ENCODE results near the gene ANXA11. TPM values are rescaled to one million over a fixed set of nuclear protein-coding genes. Genes with fewer than 3 reads are reported as not detected.

Gene ANXA11
- total and polyA plus RNA-seq, 9 of the 15 experiments (the other 6 are each of a cell fraction or from before 2014, with no cell fraction given): 43.6 to 212 (median 109) TPM

GRCh38 chr10:80187465-80188409 lies 17.6 kb downstream of the ANXA11 start (continued):
- TF ChIP-seq MCM2 (IDR thresholded peaks at IDR 0.05; ENCODE audit: low read depth) (no peak), ELF4 (CRISPR knock-in tag; IDR thresholded peaks at IDR 0.05) (peak; percentile 90), ZNF518B (CRISPR knock-in tag; IDR thresholded peaks at IDR 0.05) (no peak), CTCFL (IDR thresholded peaks at IDR 0.05; ENCODE audit: borderline replicate concordance, insufficient read depth, low read depth, low read length, poor library complexity, severe bottlenecking) (no peak), JUND (IDR thresholded peaks at IDR 0.05; ENCODE audit: borderline replicate concordance, low read depth, low read length) (peak; percentile 66), JUND (tag; IDR thresholded peaks at IDR 0.05; ENCODE audit: borderline replicate concordance, low read depth, low read length) (peak; percentile 64; the same call in 1 of the 3 replicates), ZNF280B (CRISPR knock-in tag; IDR thresholded peaks at IDR 0.05) (no peak), ETV5 (CRISPR knock-in tag; IDR thresholded peaks at IDR 0.05; ENCODE audit: low read depth) (peak; percentile 68; the same call in 1 of the 2 replicates), CBFA2T3 (IDR thresholded peaks at IDR 0.05) (peak; percentile 49), PRDM10 (IDR thresholded peaks at IDR 0.05; ENCODE audit: partially characterized antibody) (peak; percentile 72), E2F4 (CRISPR knock-in tag; IDR thresholded peaks at IDR 0.05; ENCODE audit: low read depth) (no peak), FOXM1 (IDR thresholded peaks at IDR 0.05; ENCODE audit: low read depth) (0 out of 2 replicates have a peak, but pooled peaks have one; percentile 12), FOXM1 (CRISPR knock-in tag; IDR thresholded peaks at IDR 0.05; ENCODE audit: low read depth) (no peak)

Data from K562 (cell line).